HL-60/S4 treated with phorbol 12-myristate 13-acetate at 8.2 ng/mL for 4 days and 3 days (cell line): ENCODE results near the gene PTMS.

Experiments
- in situ Hi-C: fragments of 300-500 bp; cut with MboI; formaldehyde crosslinking; loops from 2 replicates; pipeline ENCODE4 v1.15.0; 2022; ENCODE audit warnings: low sequenced_read_pairs

PTMS gene

GRCh38 chr12:6752167-6752920, 13.8 kb upstream of the PTMS start:
- in situ Hi-C loops, result loop anchor here (10.0 kb wide), 1 partner anchor 72 kb away; the partner anchor contains the start of genes GPR162 and P3H3

GRCh38 chr12:6752921-6753771, 13.0 kb upstream of the PTMS start, which contains the start of gene MLF2:
Gene MLF2, minus strand, starts transcription at chr12:6753141. Its CDS starts 807 bp downstream, at chr12:6752334.
- in situ Hi-C loops, result loop anchor here (10.0 kb wide), 1 partner anchor 72 kb away; the partner anchor contains the start of genes GPR162 and P3H3

- in situ Hi-C loops, result loop anchor here (10.0 kb wide), 1 partner anchor 71 kb away; the partner anchor contains the start of genes GPR162 and P3H3
These were observed 12.3 kb upstream of the PTMS start for GRCh38 chr12:6753772-6754356.

GRCh38 chr12:6754411-6754810, 11.8 kb upstream of the PTMS start:
- in situ Hi-C loops, result loop anchor here (10.0 kb wide), 1 partner anchor 70 kb away; the partner anchor contains the start of genes GPR162 and P3H3

GRCh38 chr12:6757028-6757690, 9.0 kb upstream of the PTMS start:
- in situ Hi-C loops, result loop anchor here (10.0 kb wide), 1 partner anchor 68 kb away; the partner anchor contains the start of genes GPR162 and P3H3

GRCh38 chr12:6758506-6759095, 7.6 kb upstream of the PTMS start:
- in situ Hi-C loops, result loop anchor here (10.0 kb wide), 1 partner anchor 66 kb away; the partner anchor contains the start of genes GPR162 and P3H3

- in situ Hi-C loops, result loop anchor here (10.0 kb wide), 1 partner anchor 65 kb away; the partner anchor contains the start of genes GPR162 and P3H3
These were observed 6.4 kb upstream of the PTMS start for GRCh38 chr12:6759741-6760140.

- in situ Hi-C loops, result no loop called here
These were observed 2.8 kb upstream of the PTMS start for GRCh38 chr12:6763380-6763779.

GRCh38 chr12:6764011-6764828, 1.9 kb upstream of the PTMS start:
- in situ Hi-C loops, result no loop called here

- in situ Hi-C loops, result no loop called here
These were observed 1.0 kb upstream of the PTMS start for GRCh38 chr12:6765048-6765633.

- in situ Hi-C loops, result no loop called here
These were observed 637 bp downstream of the PTMS start for GRCh38 chr12:6766651-6767349.

- in situ Hi-C loops, result no loop called here
These were observed 1.5 kb downstream of the PTMS start for GRCh38 chr12:6767353-6768319.

- in situ Hi-C loops, result no loop called here
These were observed 2.3 kb downstream of the PTMS start for GRCh38 chr12:6768437-6768914.

- in situ Hi-C loops, result no loop called here
These were observed 2.8 kb downstream of the PTMS start for GRCh38 chr12:6768990-6769389.

- in situ Hi-C loops, result no loop called here
These were observed 3.5 kb downstream of the PTMS start for GRCh38 chr12:6769666-6770065.

GRCh38 chr12:6770094-6770493, 3.9 kb downstream of the PTMS start:
- in situ Hi-C loops, result no loop called here

GRCh38 chr12:6770600-6770999, 4.4 kb downstream of the PTMS start:
- in situ Hi-C loops, result no loop called here
